ENCODE measurements around the gene ADCY4. TPM values are rescaled to one million over a fixed set of nuclear protein-coding genes. Genes with fewer than 3 reads are reported as not detected.

Gene ADCY4
- polyA plus RNA-seq, 6 donors from 2014 or later: 0.29 to 0.53 (median 0.32) TPM; not detected in 3

DNA sequence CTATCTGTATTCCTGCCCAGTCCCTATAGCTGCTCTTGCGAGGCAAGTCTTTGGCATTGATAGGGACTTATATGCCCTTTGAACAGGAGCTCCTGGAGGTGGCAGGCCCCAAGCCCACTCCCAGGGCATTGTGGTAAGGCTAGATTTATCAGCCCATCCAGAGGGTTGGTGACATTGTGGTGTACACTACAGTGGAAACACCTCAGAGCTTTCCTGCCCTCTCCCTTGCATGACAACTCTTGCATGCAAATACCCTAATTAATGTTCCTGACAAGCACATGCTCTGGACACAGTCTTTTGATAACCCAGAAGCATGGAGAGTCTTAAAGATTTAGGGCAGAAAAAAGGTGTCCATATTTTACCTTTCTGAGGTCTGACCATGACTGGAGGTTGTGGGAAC is 5.7 kb upstream of the ADCY4 start:
- ATAC-seq (ENCODE audit: low read depth in 2 of 2) (no peak), DNase-seq (no peak)
- no peaks in the 10 kb centered on the region for H3K9me3 Mint-ChIP-seq
- peaks cover 16 to 20% (median 17%) of the 10 kb centered on the region in 3 donors for H3K27me3 Mint-ChIP-seq
- H3K4me3 Mint-ChIP-seq: peak overlapping the region in 6 of 8 donors; percentile 88 to 98 (median 95)
- H3K36me3 Mint-ChIP-seq: peaks cover 4 to 18% of the 10 kb centered on the region in 2 donors
- no peak overlapping the region for H3K27ac Mint-ChIP-seq
- H3K4me1 Mint-ChIP-seq: peaks cover 16 to 26% (median 17%) of the 10 kb centered on the region in 3 donors

DNA sequence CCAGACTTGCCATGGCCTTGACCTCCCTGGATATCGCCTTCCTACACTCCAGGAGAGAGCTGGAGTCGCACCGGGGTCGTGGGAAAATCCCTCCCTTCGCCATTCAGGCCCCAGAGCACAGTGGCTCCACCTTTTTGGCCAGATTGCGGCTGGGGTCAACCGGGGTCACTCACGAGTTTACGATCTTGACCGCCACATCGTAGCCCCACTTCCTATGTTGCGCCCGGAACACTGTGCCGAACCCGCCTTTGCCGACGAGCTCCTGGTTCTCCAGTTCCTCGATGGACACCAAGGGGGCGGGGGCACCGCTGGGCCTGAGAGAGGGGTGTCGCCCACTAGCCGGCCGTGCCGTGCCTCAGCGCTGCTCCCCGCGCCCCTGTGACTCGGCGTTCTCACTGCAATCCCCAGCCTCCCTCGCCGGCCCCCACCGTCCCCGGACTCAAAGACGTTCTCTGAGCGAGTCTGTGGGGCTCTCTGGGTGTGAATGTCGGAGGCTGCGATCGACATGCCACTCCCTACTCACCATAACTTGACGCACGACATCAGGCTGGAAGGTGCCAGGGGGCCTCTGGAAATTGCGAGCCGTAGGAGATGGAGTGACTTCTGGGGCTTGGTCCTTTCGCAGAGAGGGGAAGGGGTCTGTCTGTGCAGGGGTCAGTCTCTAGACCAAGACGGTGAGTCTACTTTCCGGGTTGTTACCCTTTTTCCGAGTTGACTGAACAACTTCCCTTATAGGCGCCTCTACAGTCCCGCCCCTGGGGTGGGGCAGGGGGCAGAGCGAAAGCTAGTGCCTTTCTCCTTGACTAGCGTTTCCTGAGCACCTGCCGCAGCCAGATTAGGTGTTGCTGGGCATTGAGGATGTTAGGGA is 4.6 kb upstream of the ADCY4 start, which contains the start of gene RIPK3:
Gene RIPK3, minus strand, starts transcription at position 708 of the 868 bp plus-strand sequence. Its CDS starts 165 bp downstream, at position 543.
- ATAC-seq (ENCODE audit: low read depth in 2 of 2): peak; percentile 96
- peak within 1 kb of the TSS; percentile 88 to 98 (median 96) for H3K4me3 Mint-ChIP-seq
- H3K27ac Mint-ChIP-seq: peak within 1 kb of the TSS; percentile 69 to 96 (median 93)
- peaks cover 23 to 32% (median 26%) of the 10 kb centered on the region in 3 donors for H3K4me1 Mint-ChIP-seq
- peaks cover 0 to 1% (median 0%) of the 10 kb centered on the region in 7 donors for H3K9me3 Mint-ChIP-seq
- peak; percentile 72 for DNase-seq
- peaks cover 4 to 18% of the 10 kb centered on the region in 2 donors for H3K36me3 Mint-ChIP-seq
- peaks cover 12 to 21% (median 17%) of the 10 kb centered on the region in 3 donors for H3K27me3 Mint-ChIP-seq

DNA sequence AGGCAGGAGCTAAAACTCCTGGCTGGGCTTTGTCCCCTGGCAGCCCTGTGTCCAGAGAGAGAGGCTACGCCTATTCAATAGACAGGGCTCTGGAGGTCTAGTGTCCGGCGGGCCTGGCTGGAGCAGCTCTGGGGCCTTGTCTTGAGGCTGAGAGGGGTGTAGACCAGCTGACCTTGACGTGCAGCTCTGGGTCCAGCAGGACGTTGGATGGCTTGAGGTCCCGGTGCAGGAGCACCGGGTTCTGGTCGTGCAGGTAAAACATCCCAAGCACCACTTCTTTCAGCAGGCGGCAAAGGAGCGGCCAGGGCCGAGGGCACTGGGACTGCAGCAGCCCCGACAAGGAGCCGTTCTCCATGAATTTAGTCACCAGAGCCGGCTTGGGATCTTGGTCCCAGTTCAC is 4.0 kb upstream of the ADCY4 start:
- ATAC-seq (ENCODE audit: low read depth in 2 of 2) (no peak), DNase-seq (no peak)
- H3K27me3 Mint-ChIP-seq: peaks cover 17 to 26% (median 17%) of the 10 kb centered on the region in 3 donors
- H3K4me1 Mint-ChIP-seq: peaks cover 23 to 37% (median 30%) of the 10 kb centered on the region in 3 donors
- peaks cover 0 to 1% (median 0%) of the 10 kb centered on the region in 7 donors for H3K9me3 Mint-ChIP-seq
- peak overlapping the region; percentile 88 to 98 (median 96) for H3K4me3 Mint-ChIP-seq
- H3K27ac Mint-ChIP-seq: peak overlapping the region in 2 of 6 donors; percentile 33 to 67
- H3K36me3 Mint-ChIP-seq: peaks cover 4 to 18% of the 10 kb centered on the region in 2 donors

DNA sequence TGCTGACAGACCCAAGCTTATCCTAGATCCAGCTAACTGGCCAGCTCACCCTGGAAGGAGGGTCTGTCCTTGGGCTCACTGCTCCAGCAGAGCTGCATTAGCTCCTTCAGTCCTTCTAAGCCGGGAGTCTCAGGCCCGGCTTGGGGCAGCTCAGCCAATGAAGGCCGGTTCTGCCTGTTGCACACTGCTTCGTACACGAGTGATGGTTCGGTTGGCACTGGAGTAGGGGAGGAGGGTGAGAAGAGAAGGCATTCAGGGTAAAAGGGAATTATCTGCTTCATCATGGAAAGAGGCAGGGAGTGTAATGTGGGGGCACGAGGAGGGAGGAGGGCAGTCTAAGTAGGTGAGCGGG is 2.9 kb upstream of the ADCY4 start:
- Mint-ChIP-seq H3K4me1 (peaks cover 25 to 46% (median 30%) of the 10 kb centered on the region in 3 donors), H3K27ac (peak overlapping the region in 1 of 6 donors; percentile 11), H3K4me3 (peak overlapping the region; percentile 26 to 98 (median 90)), H3K9me3 (peaks cover 0 to 1% (median 0%) of the 10 kb centered on the region in 7 donors), H3K36me3 (peaks cover 4 to 18% of the 10 kb centered on the region in 2 donors), H3K27me3 (peaks cover 17 to 26% (median 22%) of the 10 kb centered on the region in 3 donors)
- no peak for ATAC-seq (ENCODE audit: low read depth in 2 of 2)
- no peak for DNase-seq

DNA sequence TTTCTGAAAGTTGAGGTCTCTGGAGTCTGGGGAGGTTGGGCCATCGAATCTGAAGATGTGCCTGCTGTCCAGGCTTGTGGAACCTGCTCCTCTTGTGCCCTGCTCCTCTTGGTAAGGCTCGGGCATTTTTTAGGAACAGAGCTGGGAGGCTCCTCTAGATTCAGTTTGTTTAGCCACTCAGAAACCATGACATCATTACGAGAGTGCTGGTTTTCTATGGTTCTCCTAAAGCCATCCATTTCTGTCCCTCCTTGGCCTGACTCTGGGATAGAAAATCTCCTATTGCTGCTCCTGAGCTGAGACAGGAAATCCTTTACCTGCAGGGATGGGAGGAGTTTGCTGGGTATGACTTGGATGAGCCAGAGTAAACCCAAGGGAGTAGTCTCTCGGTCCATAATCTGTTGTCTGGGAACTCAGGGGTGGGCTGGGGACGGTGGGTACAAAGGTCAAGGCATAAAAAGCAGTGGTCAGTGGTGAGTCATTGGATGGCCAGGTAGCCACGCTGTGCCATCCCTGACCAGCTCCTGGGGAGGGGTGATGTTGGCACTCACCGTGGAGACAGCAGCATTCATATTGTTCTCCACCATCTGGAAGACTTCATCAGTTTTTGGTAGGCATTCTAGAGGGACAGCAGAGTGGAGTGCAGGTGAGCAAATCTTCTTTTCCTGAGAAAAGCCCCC is 2.4 kb upstream of the ADCY4 start:
- DNase-seq: no peak
- peaks cover 4 to 18% of the 10 kb centered on the region in 2 donors for H3K36me3 Mint-ChIP-seq
- H3K27me3 Mint-ChIP-seq: peaks cover 21 to 28% (median 21%) of the 10 kb centered on the region in 3 donors
- peaks cover 28 to 50% (median 35%) of the 10 kb centered on the region in 3 donors for H3K4me1 Mint-ChIP-seq
- ATAC-seq (ENCODE audit: low read depth in 2 of 2): no peak
- H3K27ac Mint-ChIP-seq: peak overlapping the region in 1 of 6 donors; percentile 42
- peaks cover 0 to 1% (median 0%) of the 10 kb centered on the region in 7 donors for H3K9me3 Mint-ChIP-seq
- H3K4me3 Mint-ChIP-seq: peak overlapping the region in 6 of 8 donors; percentile 41 to 98 (median 90)

DNA sequence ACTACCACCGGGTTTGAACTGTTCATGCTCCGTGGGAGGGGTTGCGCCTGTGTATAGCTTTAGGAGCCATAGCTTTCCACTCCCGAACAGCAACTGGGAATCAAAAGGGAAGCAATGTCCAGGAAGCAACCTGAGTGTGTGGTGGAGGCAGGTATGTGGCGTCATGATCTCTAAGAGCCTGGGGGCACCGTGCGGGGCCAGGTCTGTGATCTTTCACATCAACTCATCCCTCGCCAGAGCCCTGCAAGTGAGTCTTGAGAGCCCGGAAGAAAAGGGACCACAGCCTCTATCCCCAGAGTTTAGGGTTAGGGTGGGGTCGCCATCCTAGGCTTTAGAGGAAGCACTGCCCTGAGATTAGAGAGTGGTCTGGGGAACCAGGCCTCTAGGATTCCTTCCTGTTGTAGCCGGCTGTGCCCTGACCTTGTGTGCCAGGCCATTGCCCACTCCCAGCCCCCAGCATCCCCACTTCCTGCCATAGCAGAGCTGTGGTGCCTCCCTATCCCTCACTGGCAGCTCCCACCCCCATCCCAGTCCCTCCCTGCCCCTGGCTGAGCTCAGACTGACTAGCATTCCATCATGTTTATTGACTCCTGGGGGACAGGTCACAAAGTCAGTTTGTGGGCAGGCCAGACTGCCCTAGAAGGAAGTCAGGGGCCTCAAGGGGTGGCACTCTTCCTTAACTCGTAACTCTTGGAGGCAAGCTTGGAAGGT is 745 bp upstream of the ADCY4 start:
- DNase-seq (no peak), ATAC-seq (ENCODE audit: low read depth in 2 of 2) (no peak)
- Mint-ChIP-seq H3K4me1 (peaks cover 35 to 59% (median 40%) of the 10 kb centered on the region in 3 donors), H3K27me3 (peaks cover 19 to 26% (median 20%) of the 10 kb centered on the region in 3 donors), H3K36me3 (peaks cover 4 to 18% of the 10 kb centered on the region in 2 donors), H3K4me3 (peak overlapping the region in 6 of 8 donors; percentile 65 to 86 (median 78)), H3K27ac (peak overlapping the region in 1 of 6 donors; percentile 16), H3K9me3 (peaks cover 0 to 1% (median 0%) of the 10 kb centered on the region in 7 donors)

DNA sequence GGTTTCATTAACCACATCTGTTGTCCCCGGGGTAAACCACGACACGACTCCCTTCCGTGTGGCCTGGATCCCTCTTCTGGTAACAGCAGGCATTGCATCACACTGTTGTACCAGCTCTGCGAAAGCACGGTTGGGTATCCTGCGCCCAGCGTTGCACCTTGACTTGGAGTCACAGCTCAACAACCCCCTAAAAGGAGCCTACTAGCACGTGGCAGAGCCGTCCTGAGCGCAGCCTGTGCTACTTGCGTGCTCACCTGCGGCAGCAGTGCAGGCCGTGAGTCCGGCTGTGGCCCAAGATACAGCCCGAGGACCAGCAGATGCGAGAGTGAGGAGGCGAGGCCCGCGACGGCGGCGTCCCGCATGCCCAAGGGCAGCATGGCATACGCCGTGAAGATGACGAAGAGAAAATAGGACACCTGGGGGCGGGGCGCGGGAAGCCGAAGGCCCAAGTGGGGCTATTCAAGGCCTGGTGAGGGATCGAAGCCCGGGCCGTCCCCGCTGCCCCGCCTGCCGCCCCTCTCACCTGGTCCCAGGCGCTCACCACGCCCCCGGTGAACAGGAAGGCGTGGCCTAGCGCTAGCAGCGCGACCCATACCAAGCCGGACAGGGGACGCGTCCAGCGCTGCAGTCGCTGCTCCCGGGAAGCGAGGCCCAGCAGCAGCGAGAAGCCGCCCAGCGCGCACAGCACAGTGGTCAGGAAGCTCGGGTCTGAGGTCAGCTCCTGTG is 2.4 kb downstream of the ADCY4 start:
- Mint-ChIP-seq H3K4me1 (peaks cover 21 to 47% (median 26%) of the 10 kb centered on the region in 3 donors), H3K36me3 (peaks cover 1 to 7% of the 10 kb centered on the region in 2 donors), H3K27ac (peak overlapping the region; percentile 5 to 98 (median 83)), H3K9me3 (peaks cover 0 to 1% (median 0%) of the 10 kb centered on the region in 7 donors), H3K27me3 (peaks cover 19 to 32% (median 20%) of the 10 kb centered on the region in 3 donors), H3K4me3 (peak overlapping the region; percentile 86 to 94 (median 90))
- peak; percentile 81 for DNase-seq
- ATAC-seq (ENCODE audit: low read depth in 2 of 2): peak; percentile 85

DNA sequence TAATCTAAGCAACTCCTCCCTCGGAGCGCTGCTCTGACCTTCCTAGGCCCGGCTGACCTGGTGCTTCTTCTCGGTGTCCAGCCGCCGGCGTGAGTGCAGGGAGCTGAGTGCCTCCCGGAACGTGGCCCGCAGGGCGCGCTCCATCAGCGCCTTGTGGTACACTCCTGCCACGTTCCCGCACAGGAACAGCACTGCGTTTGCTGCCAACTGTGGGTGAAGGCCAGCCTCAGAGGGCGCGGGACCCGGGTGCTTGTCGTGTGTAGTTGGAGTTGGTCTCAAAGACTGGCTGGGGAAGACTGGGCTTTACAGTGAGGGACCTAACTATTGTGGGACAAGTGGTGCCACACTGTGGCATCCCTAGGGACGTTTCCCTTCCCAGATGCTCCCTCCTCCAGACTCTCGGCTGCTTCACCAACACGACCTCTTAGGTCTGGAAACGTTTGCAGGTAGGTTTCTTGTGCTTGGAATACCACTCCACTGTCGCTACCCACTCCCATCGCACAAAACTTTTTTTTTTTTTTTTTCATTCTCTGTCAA is 3.1 kb downstream of the ADCY4 start:
- Mint-ChIP-seq H3K27me3 (peaks cover 19 to 34% (median 20%) of the 10 kb centered on the region in 3 donors), H3K9me3 (peaks cover 0 to 1% (median 0%) of the 10 kb centered on the region in 7 donors), H3K4me1 (peaks cover 24 to 53% (median 30%) of the 10 kb centered on the region in 3 donors), H3K27ac (peak overlapping the region; percentile 5 to 98 (median 83)), H3K36me3 (peaks cover 0 to 7% of the 10 kb centered on the region in 2 donors), H3K4me3 (peak overlapping the region; percentile 86 to 94 (median 90))
- DNase-seq (no peak), ATAC-seq (ENCODE audit: low read depth in 2 of 2) (no peak)

DNA sequence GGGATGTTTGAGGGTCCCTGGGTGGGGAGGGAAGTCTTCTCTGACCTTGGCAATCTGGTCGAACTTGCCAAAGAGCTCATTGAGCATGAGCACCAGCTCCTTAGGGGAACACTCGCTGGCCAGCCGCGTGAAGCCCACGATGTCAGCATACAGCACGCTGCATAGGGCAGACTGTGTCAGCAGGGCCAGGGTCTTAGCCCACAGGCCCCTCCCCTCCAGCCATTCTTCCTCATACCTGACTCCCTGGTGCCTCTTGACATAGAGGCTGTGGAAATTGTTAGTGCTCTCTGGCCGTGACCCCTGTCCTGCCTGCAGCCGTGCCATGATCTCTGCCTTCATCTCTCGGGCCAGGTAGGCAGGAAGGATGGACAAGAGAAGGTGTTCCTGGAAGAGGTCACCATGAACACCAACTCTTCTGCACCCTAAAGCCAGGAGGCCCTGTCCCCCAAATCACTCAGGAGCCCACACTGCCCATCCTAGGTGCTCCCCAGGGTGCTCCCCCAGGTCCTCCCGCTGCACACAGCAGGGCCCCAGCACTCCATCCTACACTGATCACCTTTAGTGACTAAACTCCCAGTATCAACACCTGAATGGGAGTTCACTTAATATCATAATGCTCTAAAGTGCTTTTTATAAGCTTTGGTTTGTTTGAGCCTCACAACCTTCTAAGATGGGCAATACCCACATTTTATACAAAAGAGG is 3.7 kb downstream of the ADCY4 start:
- peak overlapping the region in 3 of 6 donors; percentile 56 to 75 (median 61) for H3K27ac Mint-ChIP-seq
- H3K4me1 Mint-ChIP-seq: peaks cover 24 to 50% (median 30%) of the 10 kb centered on the region in 3 donors
- H3K27me3 Mint-ChIP-seq: peaks cover 19 to 34% (median 20%) of the 10 kb centered on the region in 3 donors
- DNase-seq (no peak), ATAC-seq (ENCODE audit: low read depth in 2 of 2) (no peak)
- no peak overlapping the region for H3K4me3 Mint-ChIP-seq
- peaks cover 0 to 1% (median 0%) of the 10 kb centered on the region in 7 donors for H3K9me3 Mint-ChIP-seq
- H3K36me3 Mint-ChIP-seq: peaks cover 0 to under 1% of the 10 kb centered on the region in 2 donors

DNA sequence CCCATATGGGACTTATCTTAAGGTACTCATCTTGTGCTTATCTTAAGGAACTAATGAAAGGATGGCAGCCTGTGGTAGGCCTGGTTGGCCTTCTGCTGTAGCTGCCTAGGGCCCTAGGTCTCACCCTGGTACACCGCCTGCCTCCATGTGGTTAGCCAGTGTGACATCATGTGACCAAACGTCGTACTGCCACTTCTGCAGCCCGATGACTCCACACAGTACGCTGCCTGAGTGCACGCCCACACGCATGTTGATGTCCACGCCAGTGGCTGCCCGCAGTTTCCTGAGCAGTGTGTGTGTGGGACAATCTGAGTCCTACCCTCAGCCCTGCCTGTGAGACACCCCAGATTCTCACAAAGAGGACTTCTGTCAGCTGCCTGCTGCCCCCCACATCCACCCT is 5.1 kb downstream of the ADCY4 start:
- H3K9me3 Mint-ChIP-seq: no peaks in the 10 kb centered on the region
- H3K27ac Mint-ChIP-seq: peak overlapping the region in 1 of 6 donors; percentile 15
- ATAC-seq (ENCODE audit: low read depth in 2 of 2): no peak
- H3K4me1 Mint-ChIP-seq: peaks cover 19 to 41% (median 22%) of the 10 kb centered on the region in 3 donors
- peak overlapping the region in 1 of 8 donors; percentile 33 for H3K4me3 Mint-ChIP-seq
- no peak for DNase-seq
- peaks cover 12 to 26% (median 16%) of the 10 kb centered on the region in 3 donors for H3K27me3 Mint-ChIP-seq
- no peaks in the 10 kb centered on the region for H3K36me3 Mint-ChIP-seq

DNA sequence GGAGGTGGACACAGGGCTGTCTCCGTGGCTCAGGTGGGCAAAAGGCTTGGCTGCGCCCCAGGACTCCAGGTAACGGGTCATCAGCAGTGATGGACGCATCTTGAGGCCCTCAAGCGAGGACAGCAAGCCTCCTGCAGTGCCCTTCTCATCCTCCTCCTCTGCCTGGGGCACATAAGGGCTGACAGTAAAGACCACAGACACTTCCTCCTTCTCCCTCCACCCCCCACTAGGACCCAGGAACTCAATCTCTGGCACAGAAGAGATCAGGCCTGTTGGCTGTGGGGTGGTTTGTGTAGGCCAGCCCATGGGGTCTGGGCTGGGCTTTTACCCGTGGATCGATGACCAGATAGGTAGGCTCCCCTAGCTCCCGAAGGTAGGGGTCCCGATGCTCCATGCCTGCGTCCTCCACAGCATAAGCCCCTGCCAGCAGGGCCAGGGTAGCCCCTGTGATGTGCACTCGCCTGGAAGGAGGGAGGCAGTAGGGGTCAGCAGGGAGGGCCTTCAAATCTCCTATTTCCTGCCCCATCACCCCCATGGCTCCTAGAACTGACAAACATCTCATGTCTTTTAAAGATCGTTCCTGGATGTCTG is 5.7 kb downstream of the ADCY4 start:
- peaks cover 17 to 39% (median 19%) of the 10 kb centered on the region in 3 donors for H3K4me1 Mint-ChIP-seq
- ATAC-seq (ENCODE audit: low read depth in 2 of 2) (no peak), DNase-seq (no peak)
- peak overlapping the region in 1 of 6 donors; percentile 15 for H3K27ac Mint-ChIP-seq
- no peaks in the 10 kb centered on the region for H3K36me3 Mint-ChIP-seq
- no peaks in the 10 kb centered on the region for H3K9me3 Mint-ChIP-seq
- H3K4me3 Mint-ChIP-seq: peak overlapping the region in 1 of 8 donors; percentile 33
- H3K27me3 Mint-ChIP-seq: peaks cover 10 to 24% (median 13%) of the 10 kb centered on the region in 3 donors
